SK-N-SH (cell line): ENCODE results near the gene NWD2. TPM values are rescaled to one million over a fixed set of nuclear protein-coding genes. Genes with fewer than 3 reads are reported as not detected.

Experiments used
- CTCF ChIA-PET: fragments of 300-600, 350-600 bp; formaldehyde crosslinking; extraction: SDS; loops from one replicate; lab custom pipeline; 2021; lab: Yijun Ruan, JAX
- POLR2A ChIA-PET: fragments of 350-600 bp; sonication (Branson Sonifier 250); formaldehyde crosslinking; extraction: SDS; loops from one replicate; lab custom pipeline; 2020; ENCODE audit warnings: antibody characterized with exemption, inconsistent platforms; lab: Yijun Ruan, JAX
- DNase-seq: peaks from one replicate; pipeline ENCODE4 v3.0.0; 2012
- H2AFZ ChIP-seq: fragments of 200-600 bp; sonication (generic); 2 replicates; pipeline ENCODE4 v1.8.1; 2016; ENCODE audit warnings: antibody characterized with exemption, mild to moderate bottlenecking, low read depth
- H3F3A ChIP-seq: fragments of 200-600 bp; sonication (generic); replicated peaks from 2 replicates; pipeline ENCODE3; 2016; ENCODE audit warnings: antibody characterized with exemption, mild to moderate bottlenecking; ENCODE audit not compliant: insufficient read depth
- H3K27ac ChIP-seq, 2 experiments: fragments of 200-500 bp in 1 of 2; fragments of 200-600 bp in 1 of 2; sonication (Bioruptor generic) in 1 of 2; sonication (generic), shearing (Covaris generic) in 1 of 2; 2 replicates each; pipeline versions ENCODE4 v1.5.1 to v1.6.1; 2014 to 2016; ENCODE audit warnings: low read depth in 2 of 2, inconsistent platforms in 1 of 2, low read length in 1 of 2, mild to moderate bottlenecking in 1 of 2, mixed read lengths in 1 of 2
- H3K27me3 ChIP-seq: fragments of 200-600 bp; sonication (generic), shearing (Covaris generic); 2 replicates; pipeline ENCODE4 v1.6.1; 2016; ENCODE audit warnings: mixed run types; ENCODE audit not compliant: insufficient read depth
- H3K36me3 ChIP-seq, 2 experiments: fragments of 200-500 bp in 1 of 2; fragments of 200-600 bp in 1 of 2; sonication (Bioruptor generic) in 1 of 2; sonication (generic) in 1 of 2; replicated peaks in 1 of 2; 2 replicates each; pipeline versions ENCODE3 to v1.5.1; 2014 to 2016; ENCODE audit warnings: low read length in 1 of 2, mild to moderate bottlenecking in 1 of 2; ENCODE audit not compliant: insufficient read depth in 2 of 2, control insufficient read depth in 1 of 2
- H3K4me1 ChIP-seq, 2 experiments: fragments of 200-500 bp in 1 of 2; fragments of 200-600 bp in 1 of 2; sonication (Bioruptor generic) in 1 of 2; sonication (generic), shearing (Covaris generic) in 1 of 2; 2 replicates each; pipeline versions ENCODE4 v1.5.1 to v1.6.1; 2014 to 2016; ENCODE audit warnings: low read depth in 1 of 2, low read length in 1 of 2, mixed run types in 1 of 2; ENCODE audit not compliant: insufficient read depth in 2 of 2, control insufficient read depth in 1 of 2
- H3K4me2 ChIP-seq: fragments of 200-600 bp; sonication (generic), shearing (Covaris generic); 2 replicates; pipeline ENCODE4 v1.6.1; 2017; ENCODE audit warnings: mixed run types
- H3K4me3 ChIP-seq, 2 experiments: fragments of 200-500 bp in 1 of 2; fragments of 200-600 bp in 1 of 2; sonication (Bioruptor generic) in 1 of 2; sonication (generic), shearing (Covaris generic) in 1 of 2; 2 replicates each; pipeline versions ENCODE4 v1.5.1 to v1.8.1; 2014 to 2016; ENCODE audit warnings: low read depth in 2 of 2, inconsistent platforms in 1 of 2, low read length in 1 of 2, mild to moderate bottlenecking in 1 of 2, mixed read lengths in 1 of 2, moderate library complexity in 1 of 2
- H3K79me2 ChIP-seq: fragments of 200-600 bp; sonication (generic); 2 replicates; pipeline ENCODE4 v1.8.1; 2017; ENCODE audit warnings: mild to moderate bottlenecking; ENCODE audit not compliant: insufficient read depth
- H3K9ac ChIP-seq: fragments of 200-600 bp; sonication (generic); 2 replicates; pipeline ENCODE4 v1.6.1; 2017; ENCODE audit warnings: mixed run types
- H3K9me2 ChIP-seq: fragments of 200-600 bp; sonication (generic); 2 replicates; pipeline ENCODE4 v1.6.1; 2017; ENCODE audit warnings: mixed run types
- H3K9me3 ChIP-seq: fragments of 200-600 bp; sonication (generic); 2 replicates; pipeline ENCODE4 v1.6.1; 2017; ENCODE audit warnings: mixed run types, mild to moderate bottlenecking, moderate library complexity
- H4K20me1 ChIP-seq: fragments of 200-600 bp; sonication (generic); 2 replicates; pipeline ENCODE4 v1.6.1; 2017; ENCODE audit warnings: mild to moderate bottlenecking, mixed run types; ENCODE audit not compliant: insufficient read depth
- CHD2 ChIP-seq: fragments of 150-350 bp; IDR thresholded peaks from 2 replicates; pipeline ENCODE4 v1.6.1; 2018; ENCODE audit warnings: low read length; ENCODE audit not compliant: partially characterized antibody
- CTCF ChIP-seq: fragments of 200-600 bp; sonication (generic); IDR thresholded peaks from 2 replicates; pipeline ENCODE4 v1.6.1; 2017; ENCODE audit warnings: antibody characterized with exemption, mild to moderate bottlenecking, moderate library complexity
- EZH2phosphoT487 ChIP-seq: fragments of 200-600 bp; sonication (generic); IDR thresholded peaks from 2 replicates; pipeline ENCODE4 v1.6.1; 2017; ENCODE audit warnings: low read depth, mixed run types, mild to moderate bottlenecking, antibody characterized with exemption, moderate library complexity, borderline replicate concordance
- FOXJ3 ChIP-seq: sonication (generic); formaldehyde crosslinking; IDR thresholded peaks from 2 replicates; pipeline ENCODE4 v1.5.1; 2020; ENCODE audit warnings: mild to moderate bottlenecking, missing genetic modification reagents
- JUND ChIP-seq: IDR thresholded peaks from 2 replicates; pipeline ENCODE4 v1.4.0; 2012
- MEF2A ChIP-seq: IDR thresholded peaks from 2 replicates; pipeline ENCODE4 v1.4.0; 2012; ENCODE audit warnings: low read depth, borderline replicate concordance
- PBX3 ChIP-seq: IDR thresholded peaks from 2 replicates; pipeline ENCODE4; 2012
- RAD21 ChIP-seq: IDR thresholded peaks from 2 replicates; pipeline ENCODE4 v1.6.1; 2012; ENCODE audit warnings: mild to moderate bottlenecking, low read length
- RFX5 ChIP-seq: IDR thresholded peaks from 2 replicates; pipeline ENCODE4 v1.6.1; 2012; ENCODE audit warnings: mild to moderate bottlenecking, improper control_type of control experiment, low read length
- SMC3 ChIP-seq: IDR thresholded peaks from 2 replicates; pipeline ENCODE4 v1.6.1; 2012; ENCODE audit warnings: low read depth, low read length, improper control_type of control experiment
- TAF1 ChIP-seq: IDR thresholded peaks from 2 replicates; pipeline ENCODE4 v1.6.1; 2012; ENCODE audit warnings: low read depth, mild to moderate bottlenecking, low read length, moderate library complexity, borderline replicate concordance
- USF2 ChIP-seq: fragments of 150-350 bp; IDR thresholded peaks from 2 replicates; pipeline ENCODE4 v1.6.1; 2017; ENCODE audit warnings: antibody characterized with exemption, low read length, low read depth, borderline replicate concordance
- YY1 ChIP-seq: IDR thresholded peaks from 2 replicates; pipeline ENCODE4 v1.4.0; 2012; ENCODE audit warnings: low read depth, mild to moderate bottlenecking
- WGBS: methylation state at CpG from one replicate; pipeline ENCODE4 v1.1.6; 2017; ENCODE audit warnings: low lambda C conversion rate; 5-methylcytosine and 5-hydroxymethylcytosine counted together
- polyA plus RNA-seq, 3 experiments: library from polyadenylated mRNA; depleted of rRNA; stranded (reverse); fragments of >200 nt; gene quantifications; 2 replicates each; pipeline ENCODE4 v1.2.3, GENCODE V29; 2012
- TF ChIP-seq, protein P1 (sequence below): IDR thresholded peaks from 2 replicates; pipeline ENCODE4 v1.4.0; 2012; ENCODE audit warnings: low read depth
- TF ChIP-seq, protein P2 (sequence below): IDR thresholded peaks from 2 replicates; pipeline ENCODE4 v1.4.0; 2012; ENCODE audit warnings: low read depth, borderline replicate concordance

The NWD2 gene
- polyA plus RNA-seq, 1 of the 3 experiments (the other 2 are of a cell fraction): not detected

GRCh38 chr4:37473807-37474206 lies 229.3 kb downstream of the NWD2 start:
- Histone ChIP-seq H3K4me3 (no peak overlapping the region), H3K4me2 (no peak overlapping the region), H3K9me3 (no peaks in the 10 kb centered on the region), H3K27me3 (no peaks in the 10 kb centered on the region), H3K4me1 (no peaks in the 10 kb centered on the region), H3K9me2 (no peaks in the 10 kb centered on the region), H2AFZ (no peak overlapping the region), H3F3A (no peaks in the 10 kb centered on the region), H3K79me2 (no peaks in the 10 kb centered on the region), H3K27ac (no peak overlapping the region), H4K20me1 (no peaks in the 10 kb centered on the region), H3K36me3 (no peaks in the 10 kb centered on the region), H3K9ac (no peak overlapping the region)
- ChIA-PET POLR2A (no interaction called here), CTCF (no interaction called here)
- WGBS: 7% methylated on average over 2 of the region's 2 CpGs
- TF ChIP-seq PBX3 (no peak), TAF1 (no peak), RFX5 (no peak), SMC3 (no peak), FOXJ3 (CRISPR knock-in tag) (no peak), CTCF (no peak), CHD2 (no peak), JUND (no peak), MEF2A (no peak), YY1 (no peak), RAD21 (no peak), EZH2phosphoT487 (no peak), USF2 (no peak)
- TF ChIP-seq, protein P1, sequence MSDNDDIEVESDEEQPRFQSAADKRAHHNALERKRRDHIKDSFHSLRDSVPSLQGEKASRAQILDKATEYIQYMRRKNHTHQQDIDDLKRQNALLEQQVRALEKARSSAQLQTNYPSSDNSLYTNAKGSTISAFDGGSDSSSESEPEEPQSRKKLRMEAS: no peak
- TF ChIP-seq, protein P2, sequence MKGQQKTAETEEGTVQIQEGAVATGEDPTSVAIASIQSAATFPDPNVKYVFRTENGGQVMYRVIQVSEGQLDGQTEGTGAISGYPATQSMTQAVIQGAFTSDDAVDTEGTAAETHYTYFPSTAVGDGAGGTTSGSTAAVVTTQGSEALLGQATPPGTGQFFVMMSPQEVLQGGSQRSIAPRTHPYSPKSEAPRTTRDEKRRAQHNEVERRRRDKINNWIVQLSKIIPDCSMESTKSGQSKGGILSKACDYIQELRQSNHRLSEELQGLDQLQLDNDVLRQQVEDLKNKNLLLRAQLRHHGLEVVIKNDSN: no peak
- DNase-seq: no peak
